Esophagus mucosa (tissue), 1 donor: Measurements from ENCODE around the gene FCHO2. TPM values are rescaled to one million over a fixed set of nuclear protein-coding genes. Genes with fewer than 3 reads are reported as not detected.

Source experiments
- ATAC-seq: fragments of 200-7000 bp; cut with Tn5 transposase; one replicate; pipeline ENCODE4 v1.9.1; 2020
- total RNA-seq: library from RNA; stranded (reverse); gene quantifications from one replicate; pipeline ENCODE4 v1.2.4, GENCODE V29; 2023
- donor health status: DM: yes; HTN: yes; CAD: no.

Gene FCHO2
- total RNA-seq, 1 donor from 2014 or later: 47.4 TPM

DNA sequence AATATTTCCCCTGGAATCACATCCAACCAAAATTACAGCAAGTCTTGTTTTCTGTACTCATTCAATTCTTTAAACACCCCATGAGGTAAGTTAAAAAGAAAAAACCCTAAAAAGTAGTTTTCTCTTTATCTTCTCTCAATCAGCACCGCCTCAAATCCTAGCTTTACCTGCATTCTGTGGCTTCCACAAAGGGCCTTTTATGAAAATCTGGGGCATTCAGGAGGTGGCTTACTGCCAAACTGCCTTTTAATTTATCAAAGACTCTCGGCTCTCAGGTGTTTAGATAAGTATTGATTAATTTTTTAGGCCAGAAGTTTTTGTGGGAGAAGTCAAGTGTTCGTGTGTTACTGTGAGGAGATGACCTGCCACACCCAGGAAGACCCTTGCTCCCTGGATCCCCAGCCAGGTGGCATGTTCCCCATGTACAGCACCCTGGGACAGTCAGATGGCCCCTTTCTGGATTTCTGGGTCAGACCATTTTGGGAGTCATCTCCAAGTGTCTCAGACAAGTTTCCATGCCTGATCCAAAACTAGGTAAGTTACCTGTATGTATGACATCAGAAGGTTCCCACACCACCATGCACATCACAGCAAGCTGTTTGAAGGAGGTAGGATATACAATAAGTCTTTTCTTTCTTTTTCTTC lies 158.3 kb downstream of the FCHO2 start:
- no peak for ATAC-seq

DNA sequence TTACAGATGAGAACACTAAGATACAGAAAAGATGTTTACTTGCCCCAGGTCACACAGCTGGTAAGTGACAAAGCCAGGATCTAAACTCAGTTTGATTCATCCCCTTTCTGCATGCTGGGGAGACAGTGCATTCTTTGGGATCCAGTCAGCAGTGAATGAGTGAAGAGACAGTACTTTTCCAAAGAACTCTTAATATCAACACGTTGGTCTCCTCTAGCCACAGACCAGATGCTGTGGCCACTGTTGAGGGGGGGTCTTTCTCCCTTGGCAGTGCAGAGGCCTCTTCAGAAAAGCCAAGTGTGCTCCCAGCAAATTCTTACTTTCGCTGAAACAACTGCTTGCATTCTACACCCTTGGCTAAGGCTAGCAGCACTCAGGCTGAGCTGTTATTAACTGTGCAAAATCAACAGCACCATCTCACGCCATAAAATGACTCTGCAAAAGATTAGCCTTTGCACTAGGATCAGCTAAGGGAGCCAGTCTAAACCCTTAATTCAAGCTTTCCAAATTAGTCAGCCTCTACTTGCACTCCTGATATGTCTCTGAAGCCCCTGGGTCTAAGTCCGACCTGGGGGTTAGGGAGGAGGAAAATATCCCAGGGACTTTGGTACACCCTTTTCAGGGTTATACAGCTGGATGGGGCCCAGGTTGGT lies 159.7 kb downstream of the FCHO2 start:
- no peak for ATAC-seq

DNA sequence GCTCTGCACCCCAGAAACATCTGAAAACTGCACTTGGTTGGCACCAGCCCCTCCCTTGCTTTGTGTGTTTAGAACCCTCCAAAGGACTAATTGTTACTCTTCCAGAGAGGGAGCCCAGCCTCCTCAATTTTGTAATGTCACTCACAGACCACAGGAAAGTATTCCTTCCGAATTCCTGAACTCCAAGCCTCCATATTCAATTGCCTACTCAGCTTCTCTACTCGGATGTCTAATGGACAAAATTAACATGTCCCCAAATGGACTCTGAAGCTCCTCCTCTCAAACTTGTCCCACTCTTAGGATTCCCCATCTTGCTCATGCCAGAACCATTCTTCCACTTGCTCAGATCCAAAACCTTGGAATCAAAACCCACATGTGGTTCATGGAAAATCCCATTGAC lies 160.7 kb downstream of the FCHO2 start:
- ATAC-seq: no peak

DNA sequence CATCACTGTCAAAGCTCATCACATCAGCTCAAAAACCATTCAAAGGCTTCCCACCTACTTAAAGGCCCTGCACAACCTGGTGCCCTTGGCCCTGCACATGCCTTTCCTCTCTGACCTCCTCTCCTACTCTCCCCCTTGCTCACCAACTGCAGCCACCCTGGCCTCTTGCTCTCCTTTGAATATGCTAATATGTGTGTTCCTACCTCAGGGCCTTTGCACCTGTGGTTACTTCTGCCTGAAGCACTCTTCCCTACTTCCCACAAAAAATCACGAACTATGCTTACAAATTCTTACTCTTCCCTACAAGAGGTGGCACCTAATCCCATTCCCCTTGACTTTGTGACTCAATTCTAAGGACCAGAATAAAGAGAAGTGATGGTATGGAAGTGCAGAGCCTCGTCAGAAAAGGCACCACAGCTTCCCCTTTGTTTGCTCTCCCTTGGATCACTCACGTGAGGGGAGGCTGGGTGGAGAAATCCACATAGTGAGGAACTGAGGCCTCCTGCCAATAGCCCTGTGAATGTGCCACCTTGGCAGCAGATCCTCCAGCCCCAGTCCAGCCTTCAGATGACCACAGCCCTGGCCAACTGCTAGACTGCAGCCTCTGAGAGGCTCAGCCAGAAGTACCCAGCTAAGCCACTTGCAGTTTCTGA lies 161.4 kb downstream of the FCHO2 start:
- ATAC-seq: no peak

DNA sequence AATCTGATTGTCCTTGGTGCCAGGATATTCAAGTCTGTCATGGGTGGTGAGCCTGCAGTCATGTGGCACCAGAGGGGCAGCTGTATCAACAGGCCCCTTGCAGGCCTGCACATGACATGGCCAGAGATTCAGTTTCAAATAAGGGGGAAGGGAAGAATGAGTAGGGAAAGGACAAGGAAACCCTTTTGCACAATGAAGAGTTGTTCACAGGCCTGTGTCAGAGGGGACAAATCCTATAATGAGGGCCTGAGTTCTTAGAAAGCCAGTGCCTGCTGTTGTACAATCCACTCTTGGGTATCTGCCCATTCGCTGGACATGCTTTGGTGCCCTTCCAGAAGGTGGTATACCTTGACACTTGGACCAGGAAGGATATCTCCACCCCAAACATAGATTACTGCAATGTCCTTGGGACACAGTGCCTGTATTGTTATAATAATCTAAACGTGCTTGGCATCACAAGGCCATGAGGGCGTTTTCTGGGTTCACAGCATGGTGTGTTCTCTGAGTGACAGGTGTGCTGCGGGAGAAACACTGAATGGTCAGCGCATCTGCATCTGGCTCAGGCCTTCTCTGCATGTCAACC lies 162.6 kb downstream of the FCHO2 start:
- peak; percentile 2 for ATAC-seq

DNA sequence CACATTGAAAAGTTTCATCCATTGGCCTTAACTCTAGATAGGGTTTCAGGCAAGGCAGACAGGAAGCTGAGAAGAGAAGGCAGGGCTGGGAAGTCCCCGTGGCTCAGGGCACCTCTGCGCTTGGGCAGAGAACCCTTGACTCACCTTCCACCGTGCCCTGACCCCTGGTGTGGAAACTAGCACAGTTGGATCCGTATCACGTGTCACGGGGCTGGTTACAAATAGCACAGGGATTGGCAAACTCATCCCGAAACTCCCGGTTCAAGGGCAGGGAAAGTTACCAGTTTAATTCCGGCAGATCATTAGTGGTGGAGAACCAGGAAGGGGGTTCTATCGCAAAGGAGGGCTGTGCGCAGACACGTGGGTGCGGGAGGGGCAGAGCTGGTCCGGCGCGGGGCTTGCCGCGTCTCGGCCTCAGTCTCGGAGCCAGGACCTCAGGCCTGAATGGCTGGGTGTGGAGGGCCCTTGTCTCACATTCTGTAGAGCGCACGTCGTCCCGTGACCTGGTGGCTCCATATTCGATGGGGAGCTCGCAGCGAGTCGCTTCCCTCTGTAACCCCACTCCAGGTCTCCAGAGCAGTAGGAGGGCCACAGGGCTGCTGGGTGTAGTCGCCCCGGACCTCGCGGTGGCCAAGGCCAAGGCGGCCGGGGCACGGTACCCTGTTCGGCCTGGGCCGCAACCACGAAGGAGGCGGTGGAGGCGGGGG lies 163.8 kb downstream of the FCHO2 start:
- ATAC-seq: peak; percentile 89

DNA sequence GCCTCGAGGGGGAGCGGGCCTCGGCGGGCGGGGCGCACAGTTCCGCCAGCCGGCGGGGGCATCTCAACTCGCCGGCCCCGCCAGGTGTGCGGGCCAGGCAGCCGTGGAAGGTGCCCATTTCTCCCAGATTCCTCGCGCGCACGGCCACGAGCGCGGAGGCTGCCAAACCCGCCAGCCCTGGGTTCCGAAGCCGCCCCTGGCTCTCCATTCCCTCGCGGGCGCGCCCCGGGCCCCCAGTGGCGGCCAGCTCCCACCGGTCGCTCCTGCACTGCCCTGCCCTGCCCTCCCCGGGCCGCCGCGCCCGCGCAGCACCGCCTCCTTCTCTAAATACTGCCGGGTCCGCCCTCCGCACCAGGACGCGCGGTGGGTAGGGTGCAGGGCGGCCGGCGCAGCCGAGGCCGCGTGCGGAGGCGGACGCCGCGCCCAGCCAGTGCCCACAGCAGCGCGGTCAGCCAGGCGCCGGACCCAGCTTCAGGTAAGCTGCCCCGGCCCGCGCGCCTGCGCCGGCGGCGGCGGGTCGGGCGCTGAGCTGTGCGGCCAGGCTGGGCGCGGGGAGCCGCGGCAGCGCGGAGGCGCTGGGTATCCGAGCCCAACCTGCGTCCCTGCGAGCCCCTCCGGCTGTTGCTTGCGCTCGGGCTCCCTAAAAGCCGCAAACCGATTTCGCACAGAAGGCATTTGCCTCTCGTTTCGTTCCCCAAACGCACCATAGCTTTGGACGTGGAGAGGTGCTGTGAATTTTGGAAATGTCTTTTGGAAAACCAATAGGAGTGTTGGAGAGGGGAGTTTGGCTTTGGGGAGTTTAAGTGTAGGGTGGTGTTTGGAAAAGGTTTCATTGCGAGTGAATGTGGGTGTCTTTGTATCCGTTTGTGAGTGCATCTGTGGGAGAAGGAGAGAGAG lies 164.6 kb downstream of the FCHO2 start, which contains the start of gene TMEM171:
Gene TMEM171 (plus strand): TSS at position 354 of the 897 bp plus-strand sequence. CDS start 2,799 bp downstream, outside the sequence.
- ATAC-seq: peak; percentile 87

DNA sequence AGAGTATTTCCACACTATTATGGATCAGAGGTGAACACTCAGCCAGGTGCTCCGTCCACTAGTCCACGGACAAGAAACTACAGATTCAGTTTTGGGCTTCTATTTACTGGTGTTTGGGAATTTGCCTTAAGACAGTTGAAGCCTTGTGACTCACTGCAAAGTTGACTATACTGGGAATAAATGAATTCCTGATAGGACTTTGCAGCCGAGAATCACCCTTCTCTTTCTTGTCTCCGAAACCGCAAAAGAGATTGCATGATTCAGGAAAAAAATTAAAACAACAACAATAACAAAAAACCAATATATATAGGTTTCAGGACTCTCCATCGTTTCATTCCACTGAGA lies 165.2 kb downstream of the FCHO2 start:
- ATAC-seq: no peak

DNA sequence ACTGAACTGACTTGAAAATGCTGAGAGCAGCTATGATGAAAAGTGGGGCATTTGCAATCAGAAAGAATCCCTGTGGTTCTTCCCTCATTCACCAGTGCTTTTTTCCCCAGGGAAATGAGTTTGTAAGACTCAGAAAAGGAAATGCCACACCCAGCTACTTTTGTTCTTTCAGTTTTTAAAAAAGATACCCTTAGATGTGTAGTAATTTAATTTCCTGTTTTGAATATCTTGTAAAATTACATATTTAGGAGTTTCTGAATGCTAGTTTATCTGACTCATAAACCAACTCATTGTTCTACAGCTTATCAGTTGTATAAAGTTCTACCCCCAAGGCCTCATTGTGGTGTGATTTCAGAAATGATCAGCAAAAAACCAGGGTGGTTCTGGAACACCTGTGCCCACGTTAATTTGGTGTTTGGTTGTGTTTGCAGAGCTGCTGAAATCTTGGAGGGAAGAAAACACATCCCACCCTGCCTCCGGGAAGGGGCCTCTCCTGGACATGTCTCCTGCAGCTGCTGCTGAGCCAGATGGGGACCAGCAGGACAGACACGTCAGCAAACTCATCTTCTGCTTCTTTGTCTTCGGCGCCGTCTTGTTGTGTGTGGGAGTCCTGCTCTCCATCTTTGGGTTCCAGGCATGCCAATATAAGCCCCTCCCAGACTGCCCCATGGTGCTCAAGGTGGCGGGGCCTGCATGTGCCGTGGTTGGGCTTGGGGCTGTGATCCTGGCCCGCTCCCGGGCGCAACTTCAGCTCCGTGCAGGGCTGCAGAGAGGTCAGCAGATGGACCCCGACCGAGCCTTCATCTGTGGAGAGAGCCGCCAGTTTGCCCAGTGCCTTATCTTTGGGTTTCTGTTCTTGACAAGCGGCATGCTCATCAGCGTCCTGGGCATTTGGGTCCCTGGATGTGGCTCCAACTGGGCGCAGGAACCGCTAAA lies 167.3 kb downstream of the FCHO2 start:
- ATAC-seq: no peak

DNA sequence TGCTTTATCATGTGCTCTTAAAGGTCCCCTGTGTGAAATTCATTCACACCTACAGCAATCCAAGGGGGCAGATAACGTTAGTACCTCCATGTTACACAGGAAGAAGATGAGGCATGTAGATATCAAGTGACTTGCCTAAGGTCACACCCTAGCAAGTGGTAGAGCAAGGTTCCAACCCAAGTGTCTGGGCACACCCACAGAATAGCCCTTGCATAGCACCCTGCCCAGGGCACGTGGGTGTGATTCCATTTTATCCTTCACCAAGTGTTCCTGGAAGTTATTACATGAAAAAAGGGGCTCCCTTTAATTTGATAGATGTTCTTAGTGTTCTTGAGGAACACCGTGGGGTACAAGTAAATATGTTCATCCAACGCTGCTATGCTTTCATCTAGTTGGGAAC lies 169.4 kb downstream of the FCHO2 start:
- ATAC-seq: peak; percentile 71

DNA sequence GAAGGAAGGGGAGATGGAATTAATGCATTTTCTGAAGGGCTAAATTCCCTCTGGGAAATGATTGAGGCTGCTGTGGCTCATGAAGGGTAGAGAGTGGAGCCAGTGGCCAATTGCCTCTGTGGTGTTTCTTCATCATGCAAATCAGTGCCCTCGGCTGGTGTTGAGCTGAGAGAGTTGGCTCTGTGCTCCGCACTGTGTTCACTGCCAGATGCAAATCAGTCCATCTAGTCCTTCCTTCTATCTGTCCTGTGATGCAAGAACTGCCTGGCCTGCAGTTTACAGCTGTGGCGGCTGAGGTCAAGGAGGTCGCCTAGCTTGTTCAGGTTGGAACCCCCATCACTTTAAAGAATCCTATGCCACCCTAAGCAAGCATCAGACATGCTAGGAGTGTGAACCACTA lies 170.5 kb downstream of the FCHO2 start:
- ATAC-seq: peak; percentile 42

DNA sequence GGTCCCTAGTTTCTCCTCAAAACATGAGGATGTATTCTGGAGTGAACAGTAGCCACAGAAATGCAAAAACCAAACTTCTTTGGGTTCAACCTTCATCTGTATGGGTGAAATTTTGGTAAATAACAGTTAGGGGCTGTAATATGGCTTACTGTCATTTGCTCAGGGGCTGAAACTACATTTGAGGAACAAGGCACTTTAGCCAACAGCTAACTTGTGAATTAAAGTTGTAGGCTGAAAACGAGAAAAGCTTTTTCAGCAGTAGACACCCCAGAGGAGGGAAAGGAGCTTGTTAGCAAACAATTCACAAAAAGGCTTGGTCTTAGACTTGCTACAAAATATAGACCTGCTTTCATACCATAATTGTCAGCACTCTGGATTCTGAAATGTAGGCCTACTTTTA lies 171.1 kb downstream of the FCHO2 start:
- no peak for ATAC-seq

DNA sequence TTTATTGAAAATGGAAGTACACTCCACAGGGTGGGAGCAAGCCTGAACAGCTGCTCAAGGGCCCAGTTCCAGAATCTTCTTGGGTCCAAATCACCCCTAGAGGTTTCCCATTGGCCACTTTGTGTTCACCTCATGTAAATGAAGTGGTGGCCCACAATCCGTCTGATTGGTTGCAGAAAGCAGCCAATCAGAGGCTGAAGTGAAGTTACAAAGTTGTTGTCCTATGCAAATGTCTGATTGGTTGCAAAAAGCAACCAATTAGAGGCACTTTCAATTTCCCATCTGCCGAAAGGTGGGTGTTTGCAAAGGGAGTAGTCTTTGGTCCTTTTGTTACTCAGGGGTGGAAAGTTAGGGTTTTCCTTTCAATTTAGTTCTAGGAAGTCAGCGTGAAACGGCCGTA lies 173.3 kb downstream of the FCHO2 start:
- no peak for ATAC-seq

DNA sequence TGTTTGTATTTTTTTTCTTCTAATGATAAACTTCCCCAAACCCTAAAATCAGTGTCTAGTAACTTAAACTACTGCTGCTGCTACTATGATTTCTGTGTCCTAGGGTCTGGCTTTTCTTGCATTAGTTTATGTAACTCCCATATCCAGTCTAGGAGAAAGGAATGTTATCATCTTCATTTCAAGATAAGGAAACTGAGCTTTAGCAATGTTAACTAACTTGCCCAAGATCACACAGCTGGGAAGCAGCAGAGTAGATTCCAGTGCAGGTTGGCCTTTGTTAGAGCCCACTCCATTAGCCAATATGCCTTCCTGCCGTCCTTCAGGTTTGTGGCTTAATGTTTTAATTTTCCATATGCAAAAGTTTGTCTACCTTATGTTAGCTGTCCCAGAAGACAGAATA lies 175.0 kb downstream of the FCHO2 start:
- ATAC-seq: no peak

DNA sequence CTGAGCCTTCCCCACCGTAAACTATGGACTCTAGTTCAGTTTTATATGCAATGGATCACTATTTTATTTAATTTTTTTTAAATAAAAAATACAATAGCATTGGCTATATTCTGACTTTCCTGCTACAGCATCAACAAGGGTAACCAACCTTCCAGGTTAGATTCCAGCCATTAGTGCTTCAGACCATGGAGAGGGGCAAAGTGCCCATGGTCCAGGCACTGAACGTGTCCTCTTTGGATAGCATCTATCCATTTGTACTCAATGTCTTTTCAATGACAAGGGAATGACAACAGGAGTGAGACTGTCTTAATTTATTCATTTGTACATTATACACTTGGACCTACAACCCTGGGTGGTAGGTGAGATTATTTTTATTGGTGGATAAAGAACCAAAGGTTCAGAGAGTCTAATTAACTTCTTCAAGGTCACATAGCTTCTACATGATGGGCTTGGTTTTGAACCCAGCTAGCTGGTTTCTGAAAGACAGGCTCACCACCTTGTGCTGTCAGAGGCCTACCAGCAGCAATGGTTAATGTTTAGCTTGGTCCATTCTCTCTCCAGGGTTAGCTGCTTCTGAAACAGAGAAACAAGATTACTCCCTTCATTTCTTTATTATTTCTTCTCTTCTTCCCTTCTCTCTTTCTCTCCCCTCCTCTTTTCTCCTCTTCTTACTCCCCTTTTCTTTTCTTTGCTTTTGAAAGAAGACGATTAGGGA lies 176.0 kb downstream of the FCHO2 start:
- no peak for ATAC-seq

DNA sequence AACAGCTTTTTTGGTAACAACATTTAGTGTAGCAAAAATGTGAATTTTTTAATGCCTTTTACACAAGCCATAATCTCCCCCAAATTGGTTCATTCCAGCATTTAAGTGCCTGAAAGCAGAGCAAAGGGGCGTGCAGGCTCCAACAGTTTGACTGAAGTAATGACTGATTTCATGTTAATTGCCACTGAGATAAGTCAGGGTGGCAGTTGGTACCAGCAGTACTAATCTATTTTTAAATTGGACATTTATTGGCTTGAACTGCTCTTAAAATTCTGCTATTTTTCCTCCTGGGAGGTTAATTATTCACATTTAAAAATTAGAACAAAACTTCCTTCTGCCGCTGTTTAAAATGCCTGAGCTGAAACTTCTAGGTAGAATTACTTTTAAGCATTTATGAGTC lies 176.9 kb downstream of the FCHO2 start:
- ATAC-seq: no peak

DNA sequence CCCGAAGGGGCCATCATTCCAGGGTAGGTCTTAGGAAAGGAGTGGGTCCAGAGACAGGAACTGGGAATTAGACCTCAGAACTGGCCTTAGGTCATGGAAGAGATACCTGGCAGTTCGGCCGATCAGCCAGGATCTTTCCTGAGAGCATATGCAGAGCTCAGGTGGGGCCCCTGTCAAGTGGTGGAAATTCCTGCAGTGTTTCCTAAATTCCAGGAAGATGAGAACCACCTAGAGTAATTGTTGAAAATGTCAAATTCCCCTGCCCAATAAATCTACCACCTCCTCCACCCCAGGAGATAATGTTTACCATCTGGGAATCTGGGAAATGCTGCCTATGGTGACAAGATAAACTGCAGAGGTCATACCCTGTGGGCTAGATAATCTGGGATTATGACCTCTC lies 179.2 kb downstream of the FCHO2 start:
- no peak for ATAC-seq

DNA sequence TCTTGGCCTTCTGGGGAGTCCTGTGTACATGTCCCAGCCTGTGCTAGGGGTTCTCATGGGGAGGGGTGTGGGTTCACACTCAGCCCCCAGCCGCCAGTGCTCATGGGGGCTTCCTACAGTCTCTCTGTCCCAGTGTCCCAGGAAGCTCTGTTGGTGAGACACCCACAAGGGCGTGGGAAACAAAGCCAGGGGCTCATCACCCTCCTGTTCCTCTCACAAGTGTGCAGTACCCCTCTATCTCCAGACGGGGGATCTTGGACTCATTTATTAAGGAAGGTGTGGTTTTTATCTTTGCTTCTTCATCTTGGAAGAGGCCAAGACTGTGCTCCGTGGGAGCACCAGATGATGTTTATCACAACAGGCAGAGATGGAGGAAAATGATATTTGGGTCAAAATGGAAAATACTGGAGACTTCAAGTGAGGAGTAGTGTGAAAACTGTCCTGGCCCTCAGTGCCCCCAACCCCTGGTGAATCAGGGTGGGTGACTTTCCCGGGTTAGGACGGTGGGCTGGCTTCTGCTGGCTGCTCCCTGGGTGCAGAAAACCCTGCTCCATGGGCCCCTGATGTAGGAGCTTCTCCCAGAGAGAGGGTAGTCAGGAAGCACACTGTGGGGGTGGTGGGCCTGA lies 179.7 kb downstream of the FCHO2 start:
- peak; percentile 33 for ATAC-seq

DNA sequence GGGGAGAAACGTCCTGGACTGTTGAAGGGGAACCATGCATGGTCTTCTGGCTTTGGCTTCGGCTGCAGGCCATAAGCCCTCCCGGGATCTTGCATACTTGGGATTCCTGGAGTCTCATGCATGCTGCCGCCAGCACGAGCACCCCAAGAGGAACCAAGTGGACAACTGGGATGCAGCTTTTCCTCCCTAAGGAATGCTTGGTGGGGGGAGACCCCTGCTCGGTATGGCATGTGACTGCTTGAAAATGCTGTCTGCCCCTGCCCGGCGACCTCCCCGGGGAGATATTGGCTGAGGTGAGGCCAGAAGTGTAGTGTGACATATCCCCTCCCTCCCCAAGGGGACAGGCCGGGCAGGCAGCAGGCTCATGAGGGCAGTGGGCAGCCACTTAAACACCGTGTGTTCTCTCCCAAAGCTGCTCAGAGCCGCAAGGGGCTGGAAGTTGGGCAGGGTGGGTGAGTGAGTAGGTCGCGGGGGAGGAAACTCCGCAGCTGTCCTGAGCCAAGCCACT lies 180.3 kb downstream of the FCHO2 start:
- no peak for ATAC-seq
